HCT116 (cell line): ENCODE measurements around the gene ZBTB7C. TPM values are rescaled to one million over a fixed set of nuclear protein-coding genes. Genes with fewer than 3 reads are reported as not detected.

Experiments used
- ATAC-seq: fragments of 200-7000 bp; cut with Tn5 transposase; 2 replicates; pipeline ENCODE4 v1.9.1; 2020; ENCODE audit warnings: mild to moderate bottlenecking, moderate library complexity
- BruUV-seq: library from RNA; stranded (reverse); fragments of 400-500 nt; replicated peaks from 2 replicates; lab custom pipeline; 2021; lab: Mats Ljungman, UMichigan
- CTCF ChIA-PET: fragments of 300-600 bp; sonication (Branson Sonifier 250); formaldehyde crosslinking; loops from one replicate; lab custom pipeline; 2021; ENCODE audit warnings: antibody characterized with exemption; lab: Charles Lee
- POLR2A ChIA-PET: fragments of 300-600, 350-600 bp; sonication (Branson Sonifier 250); formaldehyde crosslinking; loops from one replicate; lab custom pipeline; 2021; ENCODE audit warnings: antibody characterized with exemption; lab: Charles Lee
- RAD21 ChIA-PET, 2 experiments: fragments of 300-600 bp; sonication (Branson Sonifier 250); formaldehyde crosslinking; loops; one replicate each; lab custom pipeline; 2023; ENCODE audit warnings: low total read pairs in 2 of 2; ENCODE audit not compliant: uncharacterized antibody in 2 of 2, unreplicated experiment in 2 of 2, low non-redundant PET in 1 of 2; lab: Charles Lee
- DNase-seq: peaks from one replicate; pipeline ENCODE4 v3.0.0-alpha.2; 2010; ENCODE audit warnings: low read depth, low spot score
- H2AFZ ChIP-seq: fragments of 200-600 bp; shearing (Covaris generic), sonication (generic); 2 replicates; pipeline ENCODE4 v1.6.1; 2017; ENCODE audit warnings: low read depth, mixed run types, mixed read lengths, antibody characterized with exemption, low read length; ENCODE audit not compliant: poor library complexity, severe bottlenecking
- H3K27ac ChIP-seq: 2 replicates; pipeline ENCODE4 v1.5.1; 2012; ENCODE audit warnings: low read depth, low read length
- H3K27me3 ChIP-seq: fragments of 200-600 bp; sonication (generic); 2 replicates; pipeline ENCODE4 v1.6.1; 2016; ENCODE audit warnings: mixed run types, low read length, mixed read lengths; ENCODE audit not compliant: insufficient read depth
- H3K36me3 ChIP-seq, 2 experiments: fragments of 200-500 bp in 1 of 2; fragments of 200-600 bp in 1 of 2; sonication (Bioruptor generic) in 1 of 2; sonication (generic) in 1 of 2; 2 replicates each; pipeline versions ENCODE4 v1.5.1 to v1.6.1; 2014 to 2016; ENCODE audit warnings: low read length in 2 of 2, inconsistent platforms in 1 of 2, mixed read lengths in 1 of 2, mixed run types in 1 of 2; ENCODE audit not compliant: insufficient read depth in 2 of 2, control insufficient read depth in 1 of 2
- H3K4me1 ChIP-seq, 2 experiments: fragments of 200-600 bp in 1 of 2; sonication (generic) in 1 of 2; 2 replicates each; pipeline versions ENCODE4 v1.5.1 to v1.6.1; 2012 to 2017; ENCODE audit warnings: low read length in 2 of 2, inconsistent platforms in 1 of 2, mild to moderate bottlenecking in 1 of 2, mixed read lengths in 1 of 2, mixed run types in 1 of 2, moderate library complexity in 1 of 2; ENCODE audit not compliant: insufficient read depth in 2 of 2, control insufficient read depth in 1 of 2
- H3K4me2 ChIP-seq: fragments of 200-600 bp; sonication (generic); 2 replicates; pipeline ENCODE4 v1.6.1; 2017; ENCODE audit warnings: mixed run types, low read length, mixed read lengths
- H3K4me3 ChIP-seq, 2 experiments: fragments of 200-600 bp in 1 of 2; sonication (generic) in 1 of 2; replicated peaks in 1 of 2; 2 replicates each; pipeline ENCODE4 v1.5.1; 2011 to 2016; ENCODE audit warnings: low read length in 2 of 2, control low read depth in 1 of 2, low read depth in 1 of 2, mild to moderate bottlenecking in 1 of 2, mixed read lengths in 1 of 2, mixed run types in 1 of 2
- H3K79me2 ChIP-seq: fragments of 200-600 bp; sonication (generic); 2 replicates; pipeline ENCODE4 v1.6.1; 2017; ENCODE audit warnings: mild to moderate bottlenecking, mixed run types, low read length, moderate library complexity, mixed read lengths; ENCODE audit not compliant: insufficient read depth
- H3K9ac ChIP-seq: fragments of 200-600 bp; sonication (generic); 2 replicates; pipeline ENCODE4 v1.6.1; 2016; ENCODE audit warnings: low read length, mixed read lengths
- H3K9me2 ChIP-seq: fragments of 200-600 bp; sonication (generic), shearing (Covaris generic); 2 replicates; pipeline ENCODE4 v1.6.1; 2017; ENCODE audit warnings: mixed run types, mild to moderate bottlenecking, moderate library complexity; ENCODE audit not compliant: insufficient read depth
- H3K9me3 ChIP-seq, 2 experiments: fragments of 200-500 bp in 1 of 2; fragments of 200-600 bp in 1 of 2; sonication (Bioruptor generic) in 1 of 2; sonication (generic) in 1 of 2; 2 replicates each; pipeline ENCODE4 v1.6.1; 2014 to 2017; ENCODE audit warnings: low read length in 2 of 2, mixed read lengths in 2 of 2, inconsistent platforms in 1 of 2, low read depth in 1 of 2, mild to moderate bottlenecking in 1 of 2, mixed run types in 1 of 2, moderate library complexity in 1 of 2; ENCODE audit not compliant: control insufficient read depth in 1 of 2, insufficient read depth in 1 of 2
- H4K20me1 ChIP-seq: fragments of 200-600 bp; sonication (generic), shearing (Covaris generic); 2 replicates; pipeline ENCODE4 v1.6.1; 2017; ENCODE audit warnings: mixed run types, mild to moderate bottlenecking, moderate library complexity; ENCODE audit not compliant: insufficient read depth
- CBX3 ChIP-seq: IDR thresholded peaks from 2 replicates; pipeline ENCODE4 v1.6.1; 2012; ENCODE audit warnings: low read depth
- CEBPB ChIP-seq: IDR thresholded peaks from 2 replicates; pipeline ENCODE4 v1.6.1; 2012; ENCODE audit warnings: low read depth
- EGR1 ChIP-seq: IDR thresholded peaks from 2 replicates; pipeline ENCODE4 v1.6.1; 2012; ENCODE audit warnings: low read depth
- ELF1 ChIP-seq: IDR thresholded peaks from 2 replicates; pipeline ENCODE4 v1.6.1; 2012; ENCODE audit warnings: low read depth, borderline replicate concordance
- FOSL1 ChIP-seq: IDR thresholded peaks from 2 replicates; pipeline ENCODE4 v1.6.1; 2012; ENCODE audit warnings: low read depth
- RAD21 ChIP-seq: IDR thresholded peaks from 2 replicates; pipeline ENCODE4 v1.6.1; 2012; ENCODE audit warnings: low read depth, mild to moderate bottlenecking
- SIN3A ChIP-seq: IDR thresholded peaks from 2 replicates; pipeline ENCODE4 v1.6.1; 2012; ENCODE audit warnings: low read depth
- TCF7L2 ChIP-seq: IDR thresholded peaks from 2 replicates; pipeline ENCODE4 v1.7.0; 2011; ENCODE audit warnings: borderline replicate concordance, inconsistent platforms; ENCODE audit not compliant: insufficient read depth, insufficient read length; ENCODE audit errors: extremely low read depth
- YY1 ChIP-seq: IDR thresholded peaks from 2 replicates; pipeline ENCODE4 v1.6.1; 2011; ENCODE audit warnings: low read length, low read depth, moderate library complexity, mild to moderate bottlenecking; ENCODE audit not compliant: insufficient replicate concordance; ENCODE audit errors: extremely low read depth
- ZNF274 ChIP-seq: fragments of 200-500 bp; sonication (Bioruptor generic); IDR thresholded peaks from 2 replicates; pipeline ENCODE4 v1.6.1; 2014; ENCODE audit warnings: mild to moderate bottlenecking, low read depth, low read length, inconsistent platforms
- intact Hi-C: fragments of 100-400 bp; cut with micrococcal nuclease; formaldehyde crosslinking; loops from 2 replicates; pipeline ENCODE4 v1.10.0; 2022
- total RNA-seq: library from RNA; stranded (reverse); gene quantifications from one replicate; pipeline ENCODE4 v1.2.1, GENCODE V29; 2021; ENCODE audit not compliant: unreplicated experiment
- TF ChIP-seq, protein P1 (sequence below): IDR thresholded peaks from 2 replicates; pipeline ENCODE4 v1.6.1; 2011; ENCODE audit warnings: mild to moderate bottlenecking, low read length, moderate library complexity; ENCODE audit not compliant: insufficient replicate concordance; ENCODE audit errors: extremely low read depth
- TF ChIP-seq, protein P2 (sequence below): IDR thresholded peaks from 2 replicates; pipeline ENCODE4 v1.6.1; 2012
- TF ChIP-seq, protein P3 (sequence below): IDR thresholded peaks from 2 replicates; pipeline ENCODE4 v1.6.1; 2012; ENCODE audit warnings: low read depth

The ZBTB7C gene
- total RNA-seq, 1 experiment from 2014 or later = 0.37 TPM

DNA sequence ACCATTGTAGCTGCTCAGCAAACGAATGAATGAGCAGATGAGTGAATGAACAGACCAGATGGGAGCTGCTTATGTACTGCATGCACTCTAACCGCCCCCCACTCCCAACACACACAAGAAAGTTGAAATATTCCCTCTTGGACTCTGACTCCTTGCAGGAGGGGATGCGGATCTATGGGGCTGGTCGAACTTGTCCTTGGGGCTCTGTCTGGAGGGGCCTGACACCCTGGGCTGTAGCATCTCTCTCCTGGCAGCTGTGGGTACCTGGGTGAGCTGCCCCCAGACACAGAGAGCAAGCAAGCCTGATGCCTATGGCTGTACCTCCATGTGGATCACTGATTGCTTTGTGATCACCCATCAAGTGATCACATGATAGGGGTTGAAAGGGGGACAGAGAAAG lies 286.4 kb downstream of the ZBTB7C start:
- Histone ChIP-seq H3K36me3 (no peaks in the 10 kb centered on the region), H3K4me3 (no peak overlapping the region), H3K9me2 (no peaks in the 10 kb centered on the region), H3K9ac (no peak overlapping the region), H3K27ac (no peak overlapping the region), H3K79me2 (no peaks in the 10 kb centered on the region), H3K9me3 (no peaks in the 10 kb centered on the region), H3K4me2 (no peak overlapping the region), H4K20me1 (no peaks in the 10 kb centered on the region), H3K4me1 (peaks cover 4 to 7% of the 10 kb centered on the region in 2 experiments; a peak in 2 of 4 replicates), H3K27me3 (peaks cover 4% of the 10 kb centered on the region; the same call in 1 of the 2 replicates), H2AFZ (no peak overlapping the region)
- no peak for ATAC-seq
- ChIA-PET CTCF (no interaction called here), RAD21 (no interaction called here), POLR2A (no interaction called here)
- no TSS peak for BruUV-seq
- TF ChIP-seq SIN3A = no peak
- TF ChIP-seq TCF7L2 = no peak
- TF ChIP-seq EGR1 = no peak
- TF ChIP-seq ZNF274 = no peak
- no peak for TF ChIP-seq RAD21
- TF ChIP-seq CBX3 = no peak
- TF ChIP-seq FOSL1 = no peak
- TF ChIP-seq, protein P1, sequence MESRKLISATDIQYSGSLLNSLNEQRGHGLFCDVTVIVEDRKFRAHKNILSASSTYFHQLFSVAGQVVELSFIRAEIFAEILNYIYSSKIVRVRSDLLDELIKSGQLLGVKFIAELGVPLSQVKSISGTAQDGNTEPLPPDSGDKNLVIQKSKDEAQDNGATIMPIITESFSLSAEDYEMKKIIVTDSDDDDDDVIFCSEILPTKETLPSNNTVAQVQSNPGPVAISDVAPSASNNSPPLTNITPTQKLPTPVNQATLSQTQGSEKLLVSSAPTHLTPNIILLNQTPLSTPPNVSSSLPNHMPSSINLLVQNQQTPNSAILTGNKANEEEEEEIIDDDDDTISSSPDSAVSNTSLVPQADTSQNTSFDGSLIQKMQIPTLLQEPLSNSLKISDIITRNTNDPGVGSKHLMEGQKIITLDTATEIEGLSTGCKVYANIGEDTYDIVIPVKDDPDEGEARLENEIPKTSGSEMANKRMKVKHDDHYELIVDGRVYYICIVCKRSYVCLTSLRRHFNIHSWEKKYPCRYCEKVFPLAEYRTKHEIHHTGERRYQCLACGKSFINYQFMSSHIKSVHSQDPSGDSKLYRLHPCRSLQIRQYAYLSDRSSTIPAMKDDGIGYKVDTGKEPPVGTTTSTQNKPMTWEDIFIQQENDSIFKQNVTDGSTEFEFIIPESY = no peak
- TF ChIP-seq CEBPB = no peak
- TF ChIP-seq YY1 = no peak
- TF ChIP-seq, protein P2, sequence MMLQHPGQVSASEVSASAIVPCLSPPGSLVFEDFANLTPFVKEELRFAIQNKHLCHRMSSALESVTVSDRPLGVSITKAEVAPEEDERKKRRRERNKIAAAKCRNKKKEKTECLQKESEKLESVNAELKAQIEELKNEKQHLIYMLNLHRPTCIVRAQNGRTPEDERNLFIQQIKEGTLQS = no peak
- TF ChIP-seq, protein P3, sequence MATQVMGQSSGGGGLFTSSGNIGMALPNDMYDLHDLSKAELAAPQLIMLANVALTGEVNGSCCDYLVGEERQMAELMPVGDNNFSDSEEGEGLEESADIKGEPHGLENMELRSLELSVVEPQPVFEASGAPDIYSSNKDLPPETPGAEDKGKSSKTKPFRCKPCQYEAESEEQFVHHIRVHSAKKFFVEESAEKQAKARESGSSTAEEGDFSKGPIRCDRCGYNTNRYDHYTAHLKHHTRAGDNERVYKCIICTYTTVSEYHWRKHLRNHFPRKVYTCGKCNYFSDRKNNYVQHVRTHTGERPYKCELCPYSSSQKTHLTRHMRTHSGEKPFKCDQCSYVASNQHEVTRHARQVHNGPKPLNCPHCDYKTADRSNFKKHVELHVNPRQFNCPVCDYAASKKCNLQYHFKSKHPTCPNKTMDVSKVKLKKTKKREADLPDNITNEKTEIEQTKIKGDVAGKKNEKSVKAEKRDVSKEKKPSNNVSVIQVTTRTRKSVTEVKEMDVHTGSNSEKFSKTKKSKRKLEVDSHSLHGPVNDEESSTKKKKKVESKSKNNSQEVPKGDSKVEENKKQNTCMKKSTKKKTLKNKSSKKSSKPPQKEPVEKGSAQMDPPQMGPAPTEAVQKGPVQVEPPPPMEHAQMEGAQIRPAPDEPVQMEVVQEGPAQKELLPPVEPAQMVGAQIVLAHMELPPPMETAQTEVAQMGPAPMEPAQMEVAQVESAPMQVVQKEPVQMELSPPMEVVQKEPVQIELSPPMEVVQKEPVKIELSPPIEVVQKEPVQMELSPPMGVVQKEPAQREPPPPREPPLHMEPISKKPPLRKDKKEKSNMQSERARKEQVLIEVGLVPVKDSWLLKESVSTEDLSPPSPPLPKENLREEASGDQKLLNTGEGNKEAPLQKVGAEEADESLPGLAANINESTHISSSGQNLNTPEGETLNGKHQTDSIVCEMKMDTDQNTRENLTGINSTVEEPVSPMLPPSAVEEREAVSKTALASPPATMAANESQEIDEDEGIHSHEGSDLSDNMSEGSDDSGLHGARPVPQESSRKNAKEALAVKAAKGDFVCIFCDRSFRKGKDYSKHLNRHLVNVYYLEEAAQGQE = no peak
- no peak for TF ChIP-seq ELF1
- intact Hi-C loops = no loop called here
- DNase-seq = no peak
